ENCODE data around the gene TPGS2. TPM values are rescaled to one million over a fixed set of nuclear protein-coding genes. Genes with fewer than 3 reads are reported as not detected.

Gene TPGS2
- total and polyA plus RNA-seq, 8 donors = 58.3 to 200 (median 155) TPM

DNA sequence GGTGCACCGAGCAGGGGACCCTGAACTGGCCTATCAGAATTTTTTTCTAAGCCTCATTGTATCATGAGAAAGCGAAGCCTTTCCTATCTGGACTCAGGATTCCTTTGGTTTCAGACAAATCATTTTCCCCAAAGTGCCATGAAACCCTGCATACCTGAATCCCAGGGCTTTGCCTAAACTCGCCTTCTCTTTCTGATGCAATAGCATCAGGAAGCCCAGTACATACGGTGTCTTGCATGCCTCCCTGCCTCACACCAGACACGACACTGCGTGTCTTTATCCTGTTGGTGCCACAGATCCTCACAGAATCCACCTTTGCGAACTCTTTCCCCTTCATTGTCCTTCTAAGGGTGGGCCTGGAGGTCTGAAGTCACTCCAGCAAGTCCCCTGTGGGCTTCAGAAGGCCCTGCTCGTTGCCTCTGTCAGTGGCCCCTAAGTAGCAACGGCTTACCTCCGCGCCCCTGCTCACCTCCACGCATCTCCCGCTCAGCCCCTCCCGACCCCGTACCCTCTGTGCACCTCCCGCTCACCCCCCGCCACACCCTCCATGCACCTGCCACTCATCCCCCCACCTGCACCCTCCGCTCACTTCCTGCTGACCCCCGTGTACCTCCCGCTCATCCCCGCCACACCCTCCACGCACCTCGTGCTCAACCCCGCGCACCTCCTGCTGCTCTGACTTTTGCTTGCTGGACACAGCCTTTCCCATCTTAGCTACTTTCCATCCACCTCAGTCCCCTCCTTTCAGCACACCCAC is 83.4 kb downstream of the TPGS2 start:
- no peak overlapping the region for H3K4me3 ChIP-seq
- H3K27ac ChIP-seq = no peak overlapping the region
- no peaks in the 10 kb centered on the region for H3K9me3 ChIP-seq
- no peak for ATAC-seq
- DNase-seq = peak in 1 of 4 donors; percentile 73
- intact Hi-C loops (cut with DNase I) = no loop called here
- H3K27me3 ChIP-seq = no peaks in the 10 kb centered on the region
- no peaks in the 10 kb centered on the region for H3K36me3 ChIP-seq
- no peaks in the 10 kb centered on the region for H3K4me1 ChIP-seq
- TF ChIP-seq, protein P1, sequence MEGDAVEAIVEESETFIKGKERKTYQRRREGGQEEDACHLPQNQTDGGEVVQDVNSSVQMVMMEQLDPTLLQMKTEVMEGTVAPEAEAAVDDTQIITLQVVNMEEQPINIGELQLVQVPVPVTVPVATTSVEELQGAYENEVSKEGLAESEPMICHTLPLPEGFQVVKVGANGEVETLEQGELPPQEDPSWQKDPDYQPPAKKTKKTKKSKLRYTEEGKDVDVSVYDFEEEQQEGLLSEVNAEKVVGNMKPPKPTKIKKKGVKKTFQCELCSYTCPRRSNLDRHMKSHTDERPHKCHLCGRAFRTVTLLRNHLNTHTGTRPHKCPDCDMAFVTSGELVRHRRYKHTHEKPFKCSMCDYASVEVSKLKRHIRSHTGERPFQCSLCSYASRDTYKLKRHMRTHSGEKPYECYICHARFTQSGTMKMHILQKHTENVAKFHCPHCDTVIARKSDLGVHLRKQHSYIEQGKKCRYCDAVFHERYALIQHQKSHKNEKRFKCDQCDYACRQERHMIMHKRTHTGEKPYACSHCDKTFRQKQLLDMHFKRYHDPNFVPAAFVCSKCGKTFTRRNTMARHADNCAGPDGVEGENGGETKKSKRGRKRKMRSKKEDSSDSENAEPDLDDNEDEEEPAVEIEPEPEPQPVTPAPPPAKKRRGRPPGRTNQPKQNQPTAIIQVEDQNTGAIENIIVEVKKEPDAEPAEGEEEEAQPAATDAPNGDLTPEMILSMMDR (IDR thresholded peaks at IDR 0.05) = no peak

DNA sequence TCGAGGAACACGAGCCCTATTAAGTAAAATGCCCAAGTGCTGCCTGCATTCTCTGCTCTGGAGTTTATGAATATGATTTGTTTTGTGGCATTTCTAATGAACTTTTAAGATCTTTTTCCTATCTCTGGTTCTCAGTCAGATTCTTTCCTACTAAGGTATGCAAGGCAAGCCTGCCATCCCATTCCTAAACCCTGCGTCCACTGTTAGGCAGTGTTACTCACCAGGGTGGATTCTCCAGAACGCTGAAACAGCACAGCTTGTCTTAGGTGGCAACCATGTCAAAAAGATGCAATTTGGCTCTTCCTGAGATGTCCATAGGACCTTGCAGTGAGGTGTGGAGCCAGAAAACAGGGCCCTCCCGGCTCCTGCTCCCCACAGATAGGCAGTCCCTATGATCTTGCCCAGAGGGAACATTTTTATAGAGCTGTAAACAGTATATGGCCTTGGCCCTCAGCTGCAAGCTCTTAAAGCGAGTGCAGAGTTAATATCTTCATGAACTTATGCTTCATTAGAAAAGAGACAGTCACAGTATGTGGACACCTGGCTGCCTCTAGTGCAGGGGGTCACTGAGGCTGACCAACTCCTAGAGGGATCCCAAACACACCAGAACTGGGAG is 84.4 kb downstream of the TPGS2 start:
- TF ChIP-seq, protein P1 (IDR thresholded peaks at IDR 0.05) = no peak
- intact Hi-C loops (cut with DNase I) = no loop called here
- ATAC-seq = no peak

More for the DNA sequence above, 84.4 kb downstream of the TPGS2 start:
- Histone ChIP-seq H3K4me3 (no peak overlapping the region), H3K4me1 (no peaks in the 10 kb centered on the region), H3K36me3 (no peaks in the 10 kb centered on the region), H3K27ac (no peak overlapping the region), H3K27me3 (no peaks in the 10 kb centered on the region), H3K9me3 (no peaks in the 10 kb centered on the region)
- no peak for DNase-seq

Other genes with a start within 250 kb of the TPGS2 start
- 1 to 10 TPM; 8.4 to 9.3 TPM for gene KIAA1328, start 125 bp upstream of the TPGS2 start, total RNA-seq
- gene KIAA1328, start 125 bp upstream of the TPGS2 start, polyA plus RNA-seq (ENCODE audit: insufficient read length in 6 of 6) = 10 to 100 TPM; 21.5 to 27.6 (median 24.0) TPM

All from left lung (tissue), 10 donors.